OCI-LY7 (cell line): ENCODE data around the gene MACROD2.

Source experiments
- EZH2phosphoT487 ChIP-seq: fragments of 200-600 bp; sonication (generic); IDR thresholded peaks from 2 replicates; pipeline ENCODE4 v1.6.1; 2018; ENCODE audit warnings: low read depth, borderline replicate concordance, mild to moderate bottlenecking, mixed run types, antibody characterized with exemption, low read length, moderate library complexity, mixed read lengths
- TF ChIP-seq, protein P1 (sequence below): fragments of 200-600 bp; sonication (generic); conservative IDR thresholded peaks from 2 replicates; pipeline ENCODE4 v1.5.1; 2014; ENCODE audit warnings: mild to moderate bottlenecking, antibody characterized with exemption, low read length, moderate library complexity, mixed read lengths

DNA sequence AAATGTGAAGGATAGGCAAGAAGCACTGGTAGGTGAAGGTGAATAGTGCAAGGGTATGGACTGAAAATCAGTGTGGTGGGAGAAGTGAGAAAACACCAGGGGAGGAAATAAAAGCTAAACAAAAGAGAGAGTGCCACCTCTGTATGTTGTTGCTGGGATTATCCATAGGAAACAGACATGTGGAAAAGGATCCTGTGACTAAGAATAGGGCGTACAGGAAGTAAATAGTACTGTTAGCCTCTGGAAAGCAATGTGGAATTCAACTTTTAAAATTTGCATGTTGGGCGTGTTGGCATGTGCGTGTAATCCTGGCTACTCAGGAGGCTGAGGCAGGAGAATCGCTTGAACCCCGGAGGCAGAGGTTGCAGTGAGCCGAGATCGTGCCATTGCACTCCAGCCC, 1916.3 kb downstream of the MACROD2 start:
- TF ChIP-seq, protein P1, sequence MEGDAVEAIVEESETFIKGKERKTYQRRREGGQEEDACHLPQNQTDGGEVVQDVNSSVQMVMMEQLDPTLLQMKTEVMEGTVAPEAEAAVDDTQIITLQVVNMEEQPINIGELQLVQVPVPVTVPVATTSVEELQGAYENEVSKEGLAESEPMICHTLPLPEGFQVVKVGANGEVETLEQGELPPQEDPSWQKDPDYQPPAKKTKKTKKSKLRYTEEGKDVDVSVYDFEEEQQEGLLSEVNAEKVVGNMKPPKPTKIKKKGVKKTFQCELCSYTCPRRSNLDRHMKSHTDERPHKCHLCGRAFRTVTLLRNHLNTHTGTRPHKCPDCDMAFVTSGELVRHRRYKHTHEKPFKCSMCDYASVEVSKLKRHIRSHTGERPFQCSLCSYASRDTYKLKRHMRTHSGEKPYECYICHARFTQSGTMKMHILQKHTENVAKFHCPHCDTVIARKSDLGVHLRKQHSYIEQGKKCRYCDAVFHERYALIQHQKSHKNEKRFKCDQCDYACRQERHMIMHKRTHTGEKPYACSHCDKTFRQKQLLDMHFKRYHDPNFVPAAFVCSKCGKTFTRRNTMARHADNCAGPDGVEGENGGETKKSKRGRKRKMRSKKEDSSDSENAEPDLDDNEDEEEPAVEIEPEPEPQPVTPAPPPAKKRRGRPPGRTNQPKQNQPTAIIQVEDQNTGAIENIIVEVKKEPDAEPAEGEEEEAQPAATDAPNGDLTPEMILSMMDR: no peak
- no peak for TF ChIP-seq EZH2phosphoT487
